ENCODE measurements around the gene LMBRD1. TPM values are rescaled to one million over a fixed set of nuclear protein-coding genes. Genes with fewer than 3 reads are reported as not detected.
A peak's percentile ranks its signal among the peaks of the same experiment; 100 is the strongest.

LMBRD1 gene
- total RNA-seq, 4 donors from 2014 or later: 35.5 to 89.8 (median 70.7) TPM

DNA sequence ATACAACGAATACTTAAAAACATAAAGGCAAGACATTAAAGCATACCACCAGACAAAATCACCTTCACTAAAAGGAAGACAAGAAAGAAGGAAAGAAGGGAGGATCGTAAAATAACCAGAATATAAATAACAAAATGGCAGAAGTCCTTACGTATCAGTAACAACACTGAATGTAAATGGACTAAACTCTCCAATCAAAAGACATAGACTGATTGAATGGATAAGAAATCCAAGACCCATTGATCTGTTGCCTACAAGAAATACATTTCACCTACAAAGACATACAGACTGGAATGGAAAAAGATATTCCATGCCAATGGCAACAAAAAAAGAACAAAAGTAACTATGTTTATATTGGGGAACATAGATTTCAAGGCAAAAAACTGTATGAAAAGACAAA, 74.1 kb downstream of the LMBRD1 start:
- DNase-seq: no peak
- H3K4me3 ChIP-seq: no peak overlapping the region

GRCh38 chr6:69719602-69720193, 77.1 kb downstream of the LMBRD1 start:
- 35 to 37% methylated on average over 2 of the region's 2 CpGs for whole genome bisulfite sequencing, 2 donors (ENCODE audit: low coverage in 1 of 2)
- Histone ChIP-seq H3K4me1 (no peaks in the 10 kb centered on the region), H3K4me3 (no peak overlapping the region), H3K36me3 (peaks cover 0 to 39% (median 9%) of the 10 kb centered on the region in 4 donors), H3K27ac (no peak overlapping the region), H3K9me3 (no peaks in the 10 kb centered on the region), H3K27me3 (no peaks in the 10 kb centered on the region)
- no peak for DNase-seq
- intact Hi-C loops (cut with DNase I; ENCODE audit: low total_unique reads) (no loop called here), in situ Hi-C loops (cut with MboI; ENCODE audit: low pct_ligation_motif_present in 1 of 4, low pct_unique_long_range_greater_than_20kb in 1 of 4, low sequenced_read_pairs in 3 of 4) (loop anchor here in 1 of 4 donors (25.0 kb wide), 1 partner anchor 393 kb away; no protein-coding TSS in a partner anchor)
- no peak for TF ChIP-seq POLR2AphosphoS5 (IDR thresholded peaks at IDR 0.05)
- no peak for TF ChIP-seq POLR2A (IDR thresholded peaks at IDR 0.05)
- no peak for TF ChIP-seq EP300 (IDR thresholded peaks at IDR 0.05; ENCODE audit: low read depth)
- TF ChIP-seq, protein P1, sequence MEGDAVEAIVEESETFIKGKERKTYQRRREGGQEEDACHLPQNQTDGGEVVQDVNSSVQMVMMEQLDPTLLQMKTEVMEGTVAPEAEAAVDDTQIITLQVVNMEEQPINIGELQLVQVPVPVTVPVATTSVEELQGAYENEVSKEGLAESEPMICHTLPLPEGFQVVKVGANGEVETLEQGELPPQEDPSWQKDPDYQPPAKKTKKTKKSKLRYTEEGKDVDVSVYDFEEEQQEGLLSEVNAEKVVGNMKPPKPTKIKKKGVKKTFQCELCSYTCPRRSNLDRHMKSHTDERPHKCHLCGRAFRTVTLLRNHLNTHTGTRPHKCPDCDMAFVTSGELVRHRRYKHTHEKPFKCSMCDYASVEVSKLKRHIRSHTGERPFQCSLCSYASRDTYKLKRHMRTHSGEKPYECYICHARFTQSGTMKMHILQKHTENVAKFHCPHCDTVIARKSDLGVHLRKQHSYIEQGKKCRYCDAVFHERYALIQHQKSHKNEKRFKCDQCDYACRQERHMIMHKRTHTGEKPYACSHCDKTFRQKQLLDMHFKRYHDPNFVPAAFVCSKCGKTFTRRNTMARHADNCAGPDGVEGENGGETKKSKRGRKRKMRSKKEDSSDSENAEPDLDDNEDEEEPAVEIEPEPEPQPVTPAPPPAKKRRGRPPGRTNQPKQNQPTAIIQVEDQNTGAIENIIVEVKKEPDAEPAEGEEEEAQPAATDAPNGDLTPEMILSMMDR (IDR thresholded peaks at IDR 0.05): peak in 2 of 5 experiments; percentile 14 to 18

More for the DNA sequence above, 74.1 kb downstream of the LMBRD1 start:
- TF ChIP-seq, protein P1 (IDR thresholded peaks at IDR 0.05): no peak
- TF ChIP-seq POLR2AphosphoS5 (IDR thresholded peaks at IDR 0.05) (no peak), POLR2A (IDR thresholded peaks at IDR 0.05) (no peak), EP300 (IDR thresholded peaks at IDR 0.05; ENCODE audit: low read depth) (no peak)
- Histone ChIP-seq H3K4me1 (no peaks in the 10 kb centered on the region), H3K9me3 (peaks cover 0 to 9% of the 10 kb centered on the region in 2 donors), H3K27ac (no peak overlapping the region), H3K27me3 (no peaks in the 10 kb centered on the region), H3K36me3 (peaks cover 0 to 40% (median 6%) of the 10 kb centered on the region in 4 donors)
- WGBS, 2 donors (ENCODE audit: low coverage in 1 of 2): 95 to 97% methylated on average over 3 of the region's 3 CpGs
- in situ Hi-C loops (cut with MboI; ENCODE audit: low pct_ligation_motif_present in 1 of 4, low pct_unique_long_range_greater_than_20kb in 1 of 4, low sequenced_read_pairs in 3 of 4): loop anchor here in 1 of 4 donors (25.0 kb wide), 1 partner anchor 390 kb away; no protein-coding TSS in a partner anchor
- intact Hi-C loops (cut with DNase I; ENCODE audit: low total_unique reads): no loop called here

DNA sequence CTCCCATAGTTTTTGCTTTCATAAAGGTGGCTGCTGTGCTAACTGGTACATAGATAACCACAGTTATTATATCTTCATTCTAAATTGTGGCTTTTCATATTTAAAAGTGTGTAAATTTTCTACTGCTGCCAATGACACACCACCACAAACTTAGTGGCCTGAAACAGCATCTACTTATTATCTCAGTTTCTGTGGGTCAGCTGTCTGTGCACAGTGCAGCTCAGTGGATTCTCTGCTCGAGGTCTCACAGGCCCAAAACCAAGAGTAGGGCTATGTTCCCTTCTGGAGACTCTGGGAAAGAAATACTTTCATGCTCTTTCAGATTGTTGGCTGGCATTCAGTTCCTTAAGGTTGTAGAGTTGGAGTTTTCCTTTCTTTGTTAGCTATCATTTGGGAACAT, 90.1 kb downstream of the LMBRD1 start:
- Histone ChIP-seq H3K9me3 (no peaks in the 10 kb centered on the region), H3K4me1 (no peaks in the 10 kb centered on the region), H3K36me3 (peaks cover 0 to 23% (median 2%) of the 10 kb centered on the region in 4 donors), H3K4me3 (no peak overlapping the region), H3K27ac (no peak overlapping the region), H3K27me3 (no peaks in the 10 kb centered on the region)
- 86% methylated on average over 1 of the region's 1 CpG; no CpG with 5 or more reads in 1 of the 2 donors for WGBS, 2 donors (ENCODE audit: low coverage in 1 of 2)
- TF ChIP-seq POLR2A (IDR thresholded peaks at IDR 0.05): no peak
- TF ChIP-seq POLR2AphosphoS5 (IDR thresholded peaks at IDR 0.05): no peak
- no peak for TF ChIP-seq EP300 (IDR thresholded peaks at IDR 0.05; ENCODE audit: low read depth)
- TF ChIP-seq, protein P1 (IDR thresholded peaks at IDR 0.05): no peak
- intact Hi-C loops (cut with DNase I; ENCODE audit: low total_unique reads): no loop called here
- no peak for DNase-seq
- in situ Hi-C loops (cut with MboI; ENCODE audit: low pct_ligation_motif_present in 1 of 4, low pct_unique_long_range_greater_than_20kb in 1 of 4, low sequenced_read_pairs in 3 of 4): loop anchor here in 1 of 4 donors (25.0 kb wide), 1 partner anchor 406 kb away; no protein-coding TSS in a partner anchor

GRCh38 chr6:69705954-69706353, 90.9 kb downstream of the LMBRD1 start:
- Histone ChIP-seq H3K27ac (no peak overlapping the region), H3K36me3 (peaks cover 0 to 31% (median 4%) of the 10 kb centered on the region in 4 donors), H3K9me3 (no peaks in the 10 kb centered on the region), H3K4me1 (no peaks in the 10 kb centered on the region), H3K4me3 (no peak overlapping the region), H3K27me3 (no peaks in the 10 kb centered on the region)
- DNase-seq: no peak
- in situ Hi-C loops (cut with MboI; ENCODE audit: low pct_ligation_motif_present in 1 of 4, low pct_unique_long_range_greater_than_20kb in 1 of 4, low sequenced_read_pairs in 3 of 4) (loop anchor here in 1 of 4 donors (25.0 kb wide), 1 partner anchor 406 kb away; no protein-coding TSS in a partner anchor), intact Hi-C loops (cut with DNase I; ENCODE audit: low total_unique reads) (no loop called here)
- 83 to 93% methylated on average over 1 to 4 of the region's 4 CpGs for WGBS, 2 donors (ENCODE audit: low coverage in 1 of 2)
- TF ChIP-seq EP300 (IDR thresholded peaks at IDR 0.05; ENCODE audit: low read depth) (no peak), POLR2A (IDR thresholded peaks at IDR 0.05) (no peak), POLR2AphosphoS5 (IDR thresholded peaks at IDR 0.05) (no peak)
- TF ChIP-seq, protein P1 (IDR thresholded peaks at IDR 0.05): no peak

Data from transverse colon (tissue), 4 donors.